Measurements from ENCODE around the gene ZBED2.

- no peak for TF ChIP-seq CTCF (IDR thresholded peaks at IDR 0.05)
- TF ChIP-seq POLR2A (IDR thresholded peaks at IDR 0.05) = no peak
Measured at GRCh38 chr3:111627092-111627491, 31.9 kb upstream of the ZBED2 start.
